NCI-H1694 treated with DMSO at 0.1 percent for 48 hours (cell line): ENCODE data around the gene TFEC.
"Not testable (repeated sequence)": the region's sequence is repeated elsewhere in the genome, so short reads cannot be mapped to it uniquely, and the experiment has no call there.

Experiments
- DNase-seq: peaks from one replicate; lab custom pipeline; 2025; lab: John Stamatoyannopoulos, UW

TFEC gene

DNA sequence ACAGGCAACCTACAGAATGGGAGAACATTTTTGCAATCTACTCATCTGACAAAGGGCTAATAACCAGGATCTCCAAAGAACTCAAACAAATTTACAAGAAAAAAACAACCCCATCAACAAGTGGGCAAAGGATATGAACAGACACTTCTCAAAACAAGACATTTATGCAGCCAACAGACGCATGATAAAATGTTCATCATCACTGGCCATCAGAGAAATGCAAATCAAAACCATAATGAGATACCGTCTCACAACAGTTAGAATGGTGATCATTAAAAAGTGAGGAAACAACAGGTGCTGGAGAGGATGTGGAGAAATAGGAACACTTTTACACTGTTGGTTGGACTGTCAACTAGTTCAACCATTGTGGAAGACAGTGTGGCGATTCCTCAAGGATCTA is 100.8 kb downstream of the TFEC start:
- DNase-seq, result not testable (repeated sequence)

DNA sequence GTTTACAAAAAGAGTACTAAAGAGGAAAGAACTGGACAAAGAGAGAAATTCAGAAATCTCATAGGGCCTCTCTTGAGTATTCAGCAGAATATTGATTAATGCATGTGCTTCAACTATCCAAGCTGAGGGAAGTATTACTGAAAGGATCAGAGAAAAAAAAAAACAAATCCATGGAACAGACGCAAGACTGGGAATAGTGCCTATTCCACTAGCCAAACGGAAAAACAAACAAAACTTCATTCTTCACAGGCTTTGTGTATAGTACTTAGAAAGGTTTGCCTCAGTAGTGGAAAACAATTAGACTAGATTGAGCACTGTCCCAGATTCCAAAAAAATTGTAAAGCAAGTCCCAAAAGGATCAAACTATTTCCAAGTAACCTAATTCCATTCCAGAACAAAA is 106.2 kb downstream of the TFEC start:
- no peak for DNase-seq

DNA sequence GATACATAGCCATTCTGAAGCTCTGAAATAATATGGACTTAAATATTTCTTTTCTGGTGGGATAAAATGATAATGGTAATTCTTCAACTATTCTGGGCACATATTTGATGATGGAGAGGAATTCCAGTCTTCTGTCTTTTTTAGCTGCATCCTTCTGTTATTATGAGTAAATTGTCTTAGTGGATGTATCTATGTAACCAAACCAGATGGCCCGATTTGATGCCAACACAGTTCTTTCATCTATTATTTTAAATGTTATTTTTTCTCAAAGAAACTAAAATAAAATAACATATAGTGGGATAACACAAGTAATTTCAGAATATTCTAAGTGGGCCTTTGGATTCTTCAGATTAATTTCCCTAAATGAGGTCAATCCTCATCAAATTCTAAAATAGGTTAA is 110.2 kb downstream of the TFEC start:
- no peak for DNase-seq

DNA sequence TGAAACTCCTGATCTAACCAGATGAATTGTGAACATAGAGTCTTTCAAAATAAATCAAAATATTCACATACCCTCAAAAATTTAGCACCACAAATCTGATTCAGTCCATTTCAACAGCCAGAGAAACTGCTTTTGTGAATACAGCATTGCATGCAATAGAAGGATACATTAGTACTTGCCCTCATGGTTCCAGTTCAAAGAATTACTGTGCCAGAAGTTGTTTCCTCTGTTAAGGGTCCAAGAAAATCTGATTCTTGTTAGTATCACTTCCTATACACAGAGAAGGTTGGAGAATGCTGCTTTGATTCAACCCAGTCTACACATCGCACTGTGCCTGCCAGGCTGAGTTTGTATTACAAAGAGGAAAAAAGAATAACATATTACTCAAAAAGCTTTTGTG is 115.6 kb downstream of the TFEC start:
- DNase-seq, result no peak

DNA sequence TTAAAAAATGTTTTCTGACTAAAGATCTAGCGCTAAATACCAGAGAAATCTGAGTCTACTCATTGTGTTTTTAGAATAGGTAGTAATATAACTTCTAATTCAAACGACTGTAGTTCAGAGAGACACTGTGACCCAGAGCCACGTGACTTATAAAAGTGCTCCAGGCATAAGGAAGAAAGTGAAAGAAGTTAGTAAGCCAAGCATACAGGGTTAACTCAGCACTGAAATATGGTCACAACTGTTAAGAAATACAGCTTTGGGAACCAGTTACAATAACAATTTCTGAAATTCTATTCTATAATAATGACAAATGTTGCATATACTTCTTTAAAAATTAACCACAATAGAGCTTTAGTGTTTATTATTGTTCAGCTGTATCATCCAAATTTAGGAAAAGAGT is 119.1 kb downstream of the TFEC start:
- no peak for DNase-seq

DNA sequence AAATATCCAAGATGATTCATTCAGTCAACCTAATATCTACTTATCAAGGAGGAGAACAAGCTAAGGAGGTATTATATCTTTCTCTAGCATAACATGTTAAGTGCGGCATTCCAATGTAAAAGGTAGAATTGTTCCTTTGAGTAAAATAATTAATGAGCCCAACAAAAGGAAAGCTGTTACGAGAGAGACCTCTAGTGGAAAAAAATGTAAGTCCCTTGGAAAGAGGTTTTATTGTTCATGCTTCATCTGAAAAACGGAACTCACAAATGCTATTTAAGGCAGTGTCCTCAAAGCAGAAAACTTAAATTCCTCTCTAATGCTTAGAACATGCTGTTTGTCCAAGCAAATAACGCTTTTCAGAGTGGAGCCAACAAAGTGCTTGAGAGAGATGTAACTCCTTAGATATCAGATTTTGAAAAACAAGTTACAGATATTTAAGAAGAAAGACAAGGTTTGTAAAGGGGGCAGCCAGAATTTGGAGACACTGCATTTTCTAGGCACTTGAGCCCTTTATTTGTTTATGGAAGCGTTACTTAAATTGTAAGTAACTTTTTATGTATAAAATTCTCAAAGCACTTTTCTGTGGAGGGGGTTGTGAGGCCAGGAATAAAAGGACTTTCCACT is 119.9 kb downstream of the TFEC start:
- DNase-seq, result peak; percentile 68

DNA sequence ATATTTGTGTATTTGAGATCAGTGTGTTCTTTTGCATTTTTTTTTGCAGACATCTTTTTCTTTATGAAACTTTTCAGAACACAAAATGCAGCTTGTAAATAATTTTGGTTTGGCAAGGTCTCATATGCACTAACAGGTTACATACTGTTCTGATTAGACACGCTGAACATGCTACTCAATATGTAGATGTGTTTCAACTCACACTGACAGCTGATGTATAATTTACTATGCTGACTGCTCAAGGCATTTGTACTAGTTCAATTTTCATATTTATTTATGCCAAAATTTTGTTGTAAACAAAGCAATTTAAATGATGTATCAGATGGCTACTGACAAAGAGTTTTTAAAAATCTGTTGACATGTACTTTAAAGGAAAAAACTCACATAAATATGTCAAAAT is 123.8 kb downstream of the TFEC start:
- no peak for DNase-seq

DNA sequence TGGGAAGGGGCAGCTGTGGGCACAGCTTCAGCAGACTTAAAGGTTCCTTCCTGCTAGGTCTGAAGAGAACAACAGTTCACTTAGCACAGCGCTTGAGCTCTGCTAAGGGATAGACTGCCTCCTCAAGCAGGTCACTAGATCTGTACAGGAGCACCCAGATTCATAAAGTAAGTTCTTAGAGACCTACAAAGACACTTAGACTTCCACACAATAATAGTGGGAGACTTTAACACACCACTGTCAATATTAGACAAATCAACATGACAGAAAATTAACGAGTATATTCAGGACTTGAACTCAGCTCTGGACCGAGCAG is 140.9 kb downstream of the TFEC start:
- no peak for DNase-seq

DNA sequence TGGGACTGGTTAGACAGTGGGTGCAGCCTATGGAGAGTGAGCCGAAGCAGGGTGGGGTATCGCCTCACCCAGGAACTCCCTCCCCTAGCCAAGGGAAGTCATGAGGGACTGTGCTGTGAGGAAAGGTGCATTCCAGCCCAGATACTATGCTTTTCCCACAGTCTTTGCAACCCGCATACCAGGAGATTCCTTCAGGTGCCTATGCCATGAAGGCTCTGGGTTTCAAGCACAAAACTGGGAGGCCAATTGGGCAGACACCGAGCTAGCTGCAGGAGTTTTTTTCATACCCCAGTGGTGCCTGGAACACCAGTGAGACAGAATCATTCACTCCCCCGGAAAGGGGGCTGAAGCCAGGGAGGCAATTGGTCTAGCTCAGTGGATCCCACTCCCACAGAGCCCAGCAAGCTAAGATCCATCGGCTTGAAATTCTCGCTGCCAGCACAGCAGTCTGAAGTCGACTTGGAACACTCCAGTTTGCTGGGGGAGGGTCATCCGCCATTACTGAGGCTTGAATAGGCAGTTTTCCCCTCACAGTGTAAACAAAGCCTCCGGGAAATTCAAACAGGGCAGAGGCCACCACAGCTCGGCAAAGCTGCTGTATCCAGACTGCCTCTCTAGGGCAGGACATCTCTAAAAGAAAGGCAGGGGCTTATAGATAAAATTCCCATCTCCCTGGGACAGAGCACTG is 141.4 kb downstream of the TFEC start:
- no peak for DNase-seq

DNA sequence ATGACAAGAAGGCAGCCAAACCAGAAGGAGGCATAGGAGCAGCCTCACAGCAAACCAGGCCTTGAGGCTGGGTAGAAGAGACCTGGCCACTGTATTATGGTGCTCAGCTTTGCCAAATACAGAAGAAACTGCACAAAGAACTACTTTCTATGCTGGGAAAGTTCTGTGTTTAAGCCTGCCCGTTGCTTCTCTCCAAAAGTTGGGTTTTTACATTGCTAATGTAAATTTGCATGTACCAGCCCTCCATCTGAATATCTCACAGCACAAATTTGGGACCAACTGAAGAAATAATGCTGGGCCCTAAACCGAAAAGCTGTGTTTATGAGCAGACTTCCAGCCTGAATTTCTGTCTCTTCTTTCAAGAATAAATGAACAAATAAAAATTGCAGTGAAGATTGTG is 145.0 kb downstream of the TFEC start:
- DNase-seq, result no peak
